H1 (cell line): ENCODE data around the gene SOD2. TPM values are rescaled to one million over a fixed set of nuclear protein-coding genes. Genes with fewer than 3 reads are reported as not detected.

Experiments used
- FOSL1 ChIP-seq: IDR thresholded peaks from 2 replicates; pipeline ENCODE4 v1.6.1; 2011; ENCODE audit warnings: mild to moderate bottlenecking, low read depth, low read length, moderate library complexity; ENCODE audit not compliant: insufficient read depth
- KDM5A ChIP-seq: fragments of 200-600 bp; IDR thresholded peaks from 2 replicates; pipeline ENCODE4 v1.7.1; 2012; ENCODE audit warnings: mild to moderate bottlenecking, low read length, inconsistent platforms, mixed read lengths
- POU5F1 ChIP-seq: IDR thresholded peaks from 2 replicates; pipeline ENCODE4 v1.6.1; 2011; ENCODE audit warnings: low read depth, mild to moderate bottlenecking, low read length, moderate library complexity
- SAP30 ChIP-seq: fragments of 300-600 bp; sonication (generic); IDR thresholded peaks from 2 replicates; pipeline ENCODE4 v1.7.1; 2012; ENCODE audit warnings: low read length, moderate library complexity, mild to moderate bottlenecking, inconsistent platforms; ENCODE audit not compliant: insufficient read depth, insufficient replicate concordance
- SIX5 ChIP-seq: IDR thresholded peaks from 2 replicates; pipeline ENCODE4 v1.6.1; 2011; ENCODE audit warnings: mild to moderate bottlenecking, low read depth, low read length
- SP2 ChIP-seq: IDR thresholded peaks from 2 replicates; pipeline ENCODE4 v1.6.1; 2012; ENCODE audit warnings: mild to moderate bottlenecking, low read length, inconsistent platforms
- SRF ChIP-seq: IDR thresholded peaks from 2 replicates; pipeline ENCODE4 v1.6.1; 2011; ENCODE audit warnings: mild to moderate bottlenecking, low read depth, low read length, moderate library complexity
- TBP ChIP-seq: IDR thresholded peaks from 2 replicates; pipeline ENCODE4 v1.6.1; 2011; ENCODE audit warnings: low read depth, low read length, improper control_type of control experiment
- polyA plus RNA-seq, 7 experiments: library from polyadenylated mRNA; depleted of rRNA in 3 of 7; stranded (reverse) in 5 of 7; unstranded in 2 of 7; fragments of >200 nt in 5 of 7; fragments of 200-250 nt in 2 of 7; gene quantifications; 1 replicate in 5 of 7; 2 replicates in 1 of 7; 4 replicates in 1 of 7; pipeline versions ENCODE4 v1.2.1 to v1.2.3, GENCODE V29; 2011 to 2013; ENCODE audit warnings: missing spikeins in 2 of 7, mixed read lengths in 2 of 7
- total RNA-seq: library from RNA; stranded (reverse); fragmentation: NEBNext Ultra II Directional; extraction: Animal tissue kit (Norgen Biotek cat#: 25700); gene quantifications from 2 replicates; pipeline ENCODE4 v1.2.1, GENCODE V29; 2021
- TF ChIP-seq, protein P1 (sequence below): IDR thresholded peaks from 2 replicates; pipeline ENCODE4 v1.6.1; 2012; ENCODE audit warnings: inconsistent platforms
- TF ChIP-seq, protein P2 (sequence below): fragments of 300-600 bp; sonication (generic); IDR thresholded peaks from 2 replicates; pipeline ENCODE4 v1.7.1; 2012; ENCODE audit warnings: low read length, moderate library complexity, mild to moderate bottlenecking, inconsistent platforms; ENCODE audit not compliant: insufficient replicate concordance

SOD2 gene
- total and polyA plus RNA-seq, 2 of the 8 experiments (the other 6 are each of a cell fraction or from before 2014, with no cell fraction given), result 31.1 to 88.7 TPM

DNA sequence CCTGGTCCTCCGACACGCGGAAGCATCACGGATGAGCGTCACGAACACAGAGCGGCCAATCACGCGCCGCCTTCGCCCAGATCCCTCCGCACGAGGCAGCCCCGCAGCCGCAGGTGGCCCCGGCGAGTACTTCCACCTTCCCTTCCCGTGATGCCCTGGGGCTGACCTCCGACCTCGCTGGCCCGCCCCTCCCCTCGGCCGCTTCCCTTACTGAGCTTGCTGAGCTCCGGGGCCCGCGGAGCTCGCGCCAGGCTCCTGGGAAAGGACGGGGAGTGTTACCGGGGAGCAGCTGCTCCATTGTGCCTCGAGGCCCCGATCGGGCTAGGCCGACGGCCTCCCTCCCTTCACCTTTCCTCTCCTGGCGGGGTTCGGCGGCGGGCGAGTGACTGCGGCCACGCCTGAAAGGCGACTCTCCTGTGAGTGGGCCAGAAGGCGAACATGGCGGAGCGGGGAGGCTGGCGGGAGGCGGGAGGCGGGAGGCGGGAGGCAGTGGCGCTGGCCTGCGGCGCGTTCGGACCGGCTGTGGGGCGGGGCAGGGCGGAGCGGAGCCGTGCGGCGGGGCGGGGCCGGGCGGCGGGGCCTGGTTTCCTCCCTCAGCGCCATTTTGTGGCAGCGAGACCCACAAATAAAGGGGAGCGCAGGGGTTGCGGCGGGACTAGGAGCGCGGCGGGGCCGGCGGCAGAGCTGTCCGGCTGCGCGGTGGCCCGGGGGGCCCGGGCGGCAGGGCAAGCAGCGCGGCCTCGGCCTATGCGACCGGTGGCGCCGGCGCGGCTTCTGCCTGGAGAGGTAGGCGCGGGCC lies 34.1 kb upstream of the SOD2 start, which contains the start of gene WTAP (continued):
- TF ChIP-seq SAP30, result no peak
- TF ChIP-seq KDM5A, result no peak
- TF ChIP-seq, protein P1, sequence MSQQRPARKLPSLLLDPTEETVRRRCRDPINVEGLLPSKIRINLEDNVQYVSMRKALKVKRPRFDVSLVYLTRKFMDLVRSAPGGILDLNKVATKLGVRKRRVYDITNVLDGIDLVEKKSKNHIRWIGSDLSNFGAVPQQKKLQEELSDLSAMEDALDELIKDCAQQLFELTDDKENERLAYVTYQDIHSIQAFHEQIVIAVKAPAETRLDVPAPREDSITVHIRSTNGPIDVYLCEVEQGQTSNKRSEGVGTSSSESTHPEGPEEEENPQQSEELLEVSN, result peak; percentile 90
- TF ChIP-seq POU5F1, result no peak
- TF ChIP-seq SRF, result no peak
- peak; percentile 86 for TF ChIP-seq TBP
- no peak for TF ChIP-seq SIX5
- TF ChIP-seq SP2, result no peak
- TF ChIP-seq FOSL1, result no peak
- TF ChIP-seq, protein P2, sequence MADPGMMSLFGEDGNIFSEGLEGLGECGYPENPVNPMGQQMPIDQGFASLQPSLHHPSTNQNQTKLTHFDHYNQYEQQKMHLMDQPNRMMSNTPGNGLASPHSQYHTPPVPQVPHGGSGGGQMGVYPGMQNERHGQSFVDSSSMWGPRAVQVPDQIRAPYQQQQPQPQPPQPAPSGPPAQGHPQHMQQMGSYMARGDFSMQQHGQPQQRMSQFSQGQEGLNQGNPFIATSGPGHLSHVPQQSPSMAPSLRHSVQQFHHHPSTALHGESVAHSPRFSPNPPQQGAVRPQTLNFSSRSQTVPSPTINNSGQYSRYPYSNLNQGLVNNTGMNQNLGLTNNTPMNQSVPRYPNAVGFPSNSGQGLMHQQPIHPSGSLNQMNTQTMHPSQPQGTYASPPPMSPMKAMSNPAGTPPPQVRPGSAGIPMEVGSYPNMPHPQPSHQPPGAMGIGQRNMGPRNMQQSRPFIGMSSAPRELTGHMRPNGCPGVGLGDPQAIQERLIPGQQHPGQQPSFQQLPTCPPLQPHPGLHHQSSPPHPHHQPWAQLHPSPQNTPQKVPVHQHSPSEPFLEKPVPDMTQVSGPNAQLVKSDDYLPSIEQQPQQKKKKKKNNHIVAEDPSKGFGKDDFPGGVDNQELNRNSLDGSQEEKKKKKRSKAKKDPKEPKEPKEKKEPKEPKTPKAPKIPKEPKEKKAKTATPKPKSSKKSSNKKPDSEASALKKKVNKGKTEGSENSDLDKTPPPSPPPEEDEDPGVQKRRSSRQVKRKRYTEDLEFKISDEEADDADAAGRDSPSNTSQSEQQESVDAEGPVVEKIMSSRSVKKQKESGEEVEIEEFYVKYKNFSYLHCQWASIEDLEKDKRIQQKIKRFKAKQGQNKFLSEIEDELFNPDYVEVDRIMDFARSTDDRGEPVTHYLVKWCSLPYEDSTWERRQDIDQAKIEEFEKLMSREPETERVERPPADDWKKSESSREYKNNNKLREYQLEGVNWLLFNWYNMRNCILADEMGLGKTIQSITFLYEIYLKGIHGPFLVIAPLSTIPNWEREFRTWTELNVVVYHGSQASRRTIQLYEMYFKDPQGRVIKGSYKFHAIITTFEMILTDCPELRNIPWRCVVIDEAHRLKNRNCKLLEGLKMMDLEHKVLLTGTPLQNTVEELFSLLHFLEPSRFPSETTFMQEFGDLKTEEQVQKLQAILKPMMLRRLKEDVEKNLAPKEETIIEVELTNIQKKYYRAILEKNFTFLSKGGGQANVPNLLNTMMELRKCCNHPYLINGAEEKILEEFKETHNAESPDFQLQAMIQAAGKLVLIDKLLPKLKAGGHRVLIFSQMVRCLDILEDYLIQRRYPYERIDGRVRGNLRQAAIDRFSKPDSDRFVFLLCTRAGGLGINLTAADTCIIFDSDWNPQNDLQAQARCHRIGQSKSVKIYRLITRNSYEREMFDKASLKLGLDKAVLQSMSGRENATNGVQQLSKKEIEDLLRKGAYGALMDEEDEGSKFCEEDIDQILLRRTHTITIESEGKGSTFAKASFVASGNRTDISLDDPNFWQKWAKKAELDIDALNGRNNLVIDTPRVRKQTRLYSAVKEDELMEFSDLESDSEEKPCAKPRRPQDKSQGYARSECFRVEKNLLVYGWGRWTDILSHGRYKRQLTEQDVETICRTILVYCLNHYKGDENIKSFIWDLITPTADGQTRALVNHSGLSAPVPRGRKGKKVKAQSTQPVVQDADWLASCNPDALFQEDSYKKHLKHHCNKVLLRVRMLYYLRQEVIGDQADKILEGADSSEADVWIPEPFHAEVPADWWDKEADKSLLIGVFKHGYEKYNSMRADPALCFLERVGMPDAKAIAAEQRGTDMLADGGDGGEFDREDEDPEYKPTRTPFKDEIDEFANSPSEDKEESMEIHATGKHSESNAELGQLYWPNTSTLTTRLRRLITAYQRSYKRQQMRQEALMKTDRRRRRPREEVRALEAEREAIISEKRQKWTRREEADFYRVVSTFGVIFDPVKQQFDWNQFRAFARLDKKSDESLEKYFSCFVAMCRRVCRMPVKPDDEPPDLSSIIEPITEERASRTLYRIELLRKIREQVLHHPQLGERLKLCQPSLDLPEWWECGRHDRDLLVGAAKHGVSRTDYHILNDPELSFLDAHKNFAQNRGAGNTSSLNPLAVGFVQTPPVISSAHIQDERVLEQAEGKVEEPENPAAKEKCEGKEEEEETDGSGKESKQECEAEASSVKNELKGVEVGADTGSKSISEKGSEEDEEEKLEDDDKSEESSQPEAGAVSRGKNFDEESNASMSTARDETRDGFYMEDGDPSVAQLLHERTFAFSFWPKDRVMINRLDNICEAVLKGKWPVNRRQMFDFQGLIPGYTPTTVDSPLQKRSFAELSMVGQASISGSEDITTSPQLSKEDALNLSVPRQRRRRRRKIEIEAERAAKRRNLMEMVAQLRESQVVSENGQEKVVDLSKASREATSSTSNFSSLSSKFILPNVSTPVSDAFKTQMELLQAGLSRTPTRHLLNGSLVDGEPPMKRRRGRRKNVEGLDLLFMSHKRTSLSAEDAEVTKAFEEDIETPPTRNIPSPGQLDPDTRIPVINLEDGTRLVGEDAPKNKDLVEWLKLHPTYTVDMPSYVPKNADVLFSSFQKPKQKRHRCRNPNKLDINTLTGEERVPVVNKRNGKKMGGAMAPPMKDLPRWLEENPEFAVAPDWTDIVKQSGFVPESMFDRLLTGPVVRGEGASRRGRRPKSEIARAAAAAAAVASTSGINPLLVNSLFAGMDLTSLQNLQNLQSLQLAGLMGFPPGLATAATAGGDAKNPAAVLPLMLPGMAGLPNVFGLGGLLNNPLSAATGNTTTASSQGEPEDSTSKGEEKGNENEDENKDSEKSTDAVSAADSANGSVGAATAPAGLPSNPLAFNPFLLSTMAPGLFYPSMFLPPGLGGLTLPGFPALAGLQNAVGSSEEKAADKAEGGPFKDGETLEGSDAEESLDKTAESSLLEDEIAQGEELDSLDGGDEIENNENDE, result no peak
